Thymus (tissue), 11 donors: ENCODE measurements around the gene NEO1. TPM values are rescaled to one million over a fixed set of nuclear protein-coding genes. Genes with fewer than 3 reads are reported as not detected.
A peak's percentile ranks its signal among the peaks of the same experiment; 100 is the strongest.

ENCODE experiments used
- DNase-seq, 9 donors: peaks; one replicate each; pipeline ENCODE4 v3.0.0-alpha.2; 2013; ENCODE audit warnings: low spot score in 9 of 9, low read depth in 6 of 9, missing footprints in 1 of 9
- H3K27ac ChIP-seq, 2 donors: one replicate each; pipeline ENCODE4 v1.5.1; 2013; ENCODE audit warnings: control low read depth in 1 of 2, low read depth in 1 of 2, low read length in 1 of 2, mild to moderate bottlenecking in 1 of 2, moderate library complexity in 1 of 2
- H3K27me3 ChIP-seq, 2 donors: one replicate each; pipeline ENCODE4 v1.5.1; 2013; ENCODE audit warnings: low read length in 1 of 2; ENCODE audit not compliant: control insufficient read depth in 2 of 2, insufficient read depth in 1 of 2
- H3K36me3 ChIP-seq, 2 donors: one replicate each; pipeline ENCODE4 v1.5.1; 2013; ENCODE audit warnings: low read length in 1 of 2, mild to moderate bottlenecking in 1 of 2, moderate library complexity in 1 of 2; ENCODE audit not compliant: control insufficient read depth in 2 of 2, insufficient read depth in 2 of 2
- H3K4me1 ChIP-seq, 2 donors: one replicate each; pipeline ENCODE4 v1.5.1; 2013; ENCODE audit warnings: low read length in 2 of 2; ENCODE audit not compliant: control insufficient read depth in 2 of 2, insufficient read depth in 2 of 2
- H3K4me3 ChIP-seq, 2 donors: one replicate each; pipeline ENCODE4 v1.5.1; 2013; ENCODE audit warnings: low read length in 2 of 2, control low read depth in 1 of 2, mild to moderate bottlenecking in 1 of 2
- H3K9me3 ChIP-seq, 2 donors: one replicate each; pipeline ENCODE4 v1.5.1; 2013; ENCODE audit warnings: low read length in 1 of 2, mild to moderate bottlenecking in 1 of 2; ENCODE audit not compliant: control insufficient read depth in 2 of 2, insufficient read depth in 1 of 2
- WGBS: extraction: QIAGEN DNeasy Blood & Tissue Kit; methylation state at CpG from one replicate; pipeline ENCODE4 v1.1.7; 2013; 5-methylcytosine and 5-hydroxymethylcytosine counted together
- polyA plus RNA-seq: library from polyadenylated mRNA; stranded (reverse); fragments of 200-250 nt; gene quantifications from one replicate; pipeline ENCODE4 v1.2.3, GENCODE V29; 2013
- total RNA-seq: library from RNA; stranded (reverse); fragments of 120-200 nt; gene quantifications from one replicate; pipeline ENCODE4 v1.2.4, GENCODE V29; 2013
- donor health status: healthy.

The NEO1 gene
- total and polyA plus RNA-seq, 2 donors = 4.4 to 6.1 TPM

GRCh38 chr15:73308305-73308704 lies 256.0 kb downstream of the NEO1 start:
- Histone ChIP-seq H3K36me3 (no peaks in the 10 kb centered on the region), H3K27ac (no peak overlapping the region), H3K4me1 (no peaks in the 10 kb centered on the region), H3K27me3 (no peaks in the 10 kb centered on the region), H3K9me3 (no peaks in the 10 kb centered on the region), H3K4me3 (no peak overlapping the region)
- DNase-seq = no peak
- WGBS = 95% methylated on average over 8 of the region's 8 CpGs

GRCh38 chr15:73313861-73314260 lies 261.6 kb downstream of the NEO1 start:
- no peak for DNase-seq
- Histone ChIP-seq H3K4me1 (no peaks in the 10 kb centered on the region), H3K27ac (no peak overlapping the region), H3K27me3 (peaks cover 3 to 15% of the 10 kb centered on the region in 2 donors), H3K4me3 (no peak overlapping the region), H3K9me3 (no peaks in the 10 kb centered on the region), H3K36me3 (no peaks in the 10 kb centered on the region)
- WGBS = 82% methylated on average over 2 of the region's 2 CpGs

- no peak overlapping the region for H3K4me3 ChIP-seq
- no peak for DNase-seq
- WGBS = 87% methylated on average over 16 of the region's 16 CpGs
- H3K36me3 ChIP-seq = no peaks in the 10 kb centered on the region
- H3K27me3 ChIP-seq = peaks cover 9 to 27% of the 10 kb centered on the region in 2 donors
- H3K4me1 ChIP-seq = no peaks in the 10 kb centered on the region
- no peak overlapping the region for H3K27ac ChIP-seq
- H3K9me3 ChIP-seq = no peaks in the 10 kb centered on the region
Observed at GRCh38 chr15:73317651-73318462, 265.6 kb downstream of the NEO1 start.

- Histone ChIP-seq H3K4me3 (no peak overlapping the region), H3K4me1 (no peaks in the 10 kb centered on the region), H3K27me3 (peaks cover 9 to 27% of the 10 kb centered on the region in 2 donors), H3K27ac (no peak overlapping the region), H3K36me3 (no peaks in the 10 kb centered on the region), H3K9me3 (no peaks in the 10 kb centered on the region)
- WGBS = 24% methylated on average over 42 of the region's 42 CpGs
- peak in 1 of 9 donors; percentile 15 for DNase-seq
Observed at GRCh38 chr15:73318463-73319351, 266.4 kb downstream of the NEO1 start.

GRCh38 chr15:73319460-73320245 lies 267.4 kb downstream of the NEO1 start:
- 85% methylated on average over 8 of the region's 8 CpGs for WGBS
- H3K27me3 ChIP-seq = peaks cover 9 to 27% of the 10 kb centered on the region in 2 donors
- no peak for DNase-seq

GRCh38 chr15:73320619-73321180 lies 268.4 kb downstream of the NEO1 start:
- H3K27ac ChIP-seq = no peak overlapping the region
- H3K9me3 ChIP-seq = no peaks in the 10 kb centered on the region
- 97% methylated on average over 3 of the region's 3 CpGs for WGBS
- H3K36me3 ChIP-seq = no peaks in the 10 kb centered on the region
- no peaks in the 10 kb centered on the region for H3K4me1 ChIP-seq
- DNase-seq = no peak
- no peak overlapping the region for H3K4me3 ChIP-seq
- peaks cover 9 to 27% of the 10 kb centered on the region in 2 donors for H3K27me3 ChIP-seq

More at GRCh38 chr15:73319460-73320245, 267.4 kb downstream of the NEO1 start:
- no peaks in the 10 kb centered on the region for H3K4me1 ChIP-seq
- no peak overlapping the region for H3K27ac ChIP-seq
- no peaks in the 10 kb centered on the region for H3K9me3 ChIP-seq
- H3K4me3 ChIP-seq = no peak overlapping the region
- H3K36me3 ChIP-seq = no peaks in the 10 kb centered on the region

GRCh38 chr15:73321496-73322450 lies 269.5 kb downstream of the NEO1 start:
- no peaks in the 10 kb centered on the region for H3K36me3 ChIP-seq
- no peaks in the 10 kb centered on the region for H3K4me1 ChIP-seq
- no peaks in the 10 kb centered on the region for H3K9me3 ChIP-seq
- H3K4me3 ChIP-seq = no peak overlapping the region
- DNase-seq = no peak
- 89% methylated on average over 17 of the region's 17 CpGs for WGBS
- no peak overlapping the region for H3K27ac ChIP-seq
- peaks cover 9 to 27% of the 10 kb centered on the region in 2 donors for H3K27me3 ChIP-seq
